GM21423 (cell line): ENCODE data around the gene PLA2G10.
A peak's percentile ranks its signal among the peaks of the same experiment; 100 is the strongest.
"Not testable (repeated sequence)": the region's sequence is repeated elsewhere in the genome, so short reads cannot be mapped to it uniquely, and the experiment has no call there.

Experiments used
- ATAC-seq: cut with Tn5 transposase; IDR thresholded peaks from one replicate; pipeline ENCODE4 v1.9.1; 2021; ENCODE audit warnings: mild to moderate bottlenecking, moderate library complexity; ENCODE audit not compliant: unreplicated experiment

PLA2G10 gene

GRCh38 chr16:14694129-14694528 lies at the start of gene PLA2G10:
Gene PLA2G10 (minus strand): TSS chr16:14694308. CDS start chr16:14694229, 79 bp downstream.
- not testable (repeated sequence) for ATAC-seq

GRCh38 chr16:14742273-14743128 lies 48.4 kb upstream of the PLA2G10 start, which contains the start of gene NPIPA2:
Gene NPIPA2 (plus strand): TSS chr16:14742533. CDS start chr16:14748066, 5,533 bp downstream.
- ATAC-seq = peak; percentile 98

GRCh38 chr16:14741794-14742193 lies 47.7 kb upstream of the PLA2G10 start:
- not testable (repeated sequence) for ATAC-seq

GRCh38 chr16:14740832-14741385 lies 46.8 kb upstream of the PLA2G10 start:
- not testable (repeated sequence) for ATAC-seq

- ATAC-seq = not testable (repeated sequence)
Measured at GRCh38 chr16:14733233-14733632, 39.1 kb upstream of the PLA2G10 start.

GRCh38 chr16:14703156-14704011 lies 9.3 kb upstream of the PLA2G10 start, which contains the start of gene NPIPA3:
Gene NPIPA3 (plus strand): TSS chr16:14703411. CDS start chr16:14708944, 5,533 bp downstream.
- ATAC-seq = peak; percentile 97

GRCh38 chr16:14702672-14703071 lies 8.6 kb upstream of the PLA2G10 start:
- not testable (repeated sequence) for ATAC-seq

GRCh38 chr16:14701859-14702258 lies 7.8 kb upstream of the PLA2G10 start:
- ATAC-seq = not testable (repeated sequence)

- not testable (repeated sequence) for ATAC-seq
Measured at GRCh38 chr16:14685870-14686793, 8.0 kb downstream of the PLA2G10 start.

- ATAC-seq = no peak
Measured at GRCh38 chr16:14682121-14682520, 12.0 kb downstream of the PLA2G10 start.

- ATAC-seq = no peak
Measured at GRCh38 chr16:14681115-14681514, 13.0 kb downstream of the PLA2G10 start.

GRCh38 chr16:14680396-14680795 lies 13.7 kb downstream of the PLA2G10 start:
- not testable (repeated sequence) for ATAC-seq

GRCh38 chr16:14678748-14679497 lies 15.2 kb downstream of the PLA2G10 start:
- no peak for ATAC-seq

GRCh38 chr16:14677627-14678026 lies 16.5 kb downstream of the PLA2G10 start:
- ATAC-seq = no peak

GRCh38 chr16:14676633-14677032 lies 17.5 kb downstream of the PLA2G10 start:
- no peak for ATAC-seq

GRCh38 chr16:14672403-14672971 lies 21.6 kb downstream of the PLA2G10 start:
- peak; percentile 62 for ATAC-seq

GRCh38 chr16:14669776-14670175 lies 24.3 kb downstream of the PLA2G10 start:
- ATAC-seq = no peak

GRCh38 chr16:14668556-14669223 lies 25.4 kb downstream of the PLA2G10 start:
- no peak for ATAC-seq
